ENCODE results near the gene SPATA21. TPM values are rescaled to one million over a fixed set of nuclear protein-coding genes. Genes with fewer than 3 reads are reported as not detected.
"Not testable (repeated sequence)": the region's sequence is repeated elsewhere in the genome, so short reads cannot be mapped to it uniquely, and the experiment has no call there.

Gene SPATA21
- total RNA-seq, 1 experiment from 2014 or later, result not detected

GRCh38 chr1:16385659-16386453 lies 51.4 kb downstream of the SPATA21 start:
- no peak for DNase-seq (ENCODE audit: low spot score)

GRCh38 chr1:16383888-16384287 lies 53.3 kb downstream of the SPATA21 start:
- DNase-seq (ENCODE audit: low spot score), result no peak

GRCh38 chr1:16380868-16381267 lies 56.4 kb downstream of the SPATA21 start:
- no peak for DNase-seq (ENCODE audit: low spot score)

- DNase-seq (ENCODE audit: low spot score), result no peak
These were observed 58.8 kb downstream of the SPATA21 start for GRCh38 chr1:16378443-16378842.

GRCh38 chr1:16376971-16377370 lies 60.3 kb downstream of the SPATA21 start:
- DNase-seq (ENCODE audit: low spot score), result no peak

GRCh38 chr1:16375521-16376340 lies 61.5 kb downstream of the SPATA21 start:
- DNase-seq (ENCODE audit: low spot score), result no peak

- no peak for DNase-seq (ENCODE audit: low spot score)
These were observed 63.0 kb downstream of the SPATA21 start for GRCh38 chr1:16374266-16374665.

GRCh38 chr1:16372535-16373285 lies 64.5 kb downstream of the SPATA21 start:
- DNase-seq (ENCODE audit: low spot score), result no peak

- DNase-seq (ENCODE audit: low spot score), result no peak
These were observed 65.5 kb downstream of the SPATA21 start for GRCh38 chr1:16371725-16372124.

- DNase-seq (ENCODE audit: low spot score), result no peak
These were observed 67.4 kb downstream of the SPATA21 start for GRCh38 chr1:16369821-16370220.

- DNase-seq (ENCODE audit: low spot score), result no peak
These were observed 69.0 kb downstream of the SPATA21 start for GRCh38 chr1:16367968-16368890.

- peak; percentile 85 for DNase-seq (ENCODE audit: low spot score)
These were observed 69.8 kb downstream of the SPATA21 start for GRCh38 chr1:16367258-16367967.

- peak; percentile 98 for DNase-seq (ENCODE audit: low spot score)
These were observed 70.4 kb downstream of the SPATA21 start, which contains the start of gene SZRD1 for GRCh38 chr1:16366722-16367257. Gene SZRD1 (plus strand): TSS chr1:16367242. CDS start chr1:16367258, 16 bp downstream.

GRCh38 chr1:16365146-16365498 lies 72.1 kb downstream of the SPATA21 start:
- not testable (repeated sequence) for DNase-seq (ENCODE audit: low spot score)

- DNase-seq (ENCODE audit: low spot score), result no peak
These were observed 80.4 kb downstream of the SPATA21 start for GRCh38 chr1:16356867-16357266.

- no peak for DNase-seq (ENCODE audit: low spot score)
These were observed 82.6 kb downstream of the SPATA21 start for GRCh38 chr1:16354619-16355018.

GRCh38 chr1:16352842-16353535 lies 84.2 kb downstream of the SPATA21 start:
- no peak for DNase-seq (ENCODE audit: low spot score)

- DNase-seq (ENCODE audit: low spot score), result peak; percentile 92
These were observed 85.0 kb downstream of the SPATA21 start, which contains the start of gene FBXO42 for GRCh38 chr1:16351994-16352841. Gene FBXO42 (minus strand): TSS chr1:16352480. CDS start chr1:16315418, 37,062 bp downstream.

Data from HT-29 (cell line).